GOT3 (cell line): ENCODE results near the gene PPP6R2.

Source experiments
- DNase-seq: peaks from one replicate; lab custom pipeline; 2025; ENCODE audit warnings: mixed read lengths; lab: John Stamatoyannopoulos, UW

The PPP6R2 gene

GRCh38 chr22:50342651-50343540, at the start of gene PPP6R2:
PPP6R2 (plus strand) TSS chr22:50343327; CDS start chr22:50393909, 50,582 bp downstream.
- DNase-seq, result peak; percentile 40

GRCh38 chr22:50293441-50294318, 49.4 kb upstream of the PPP6R2 start:
- no peak for DNase-seq

GRCh38 chr22:50294319-50294656, 48.8 kb upstream of the PPP6R2 start:
- no peak for DNase-seq

- no peak for DNase-seq
These were observed 46.3 kb upstream of the PPP6R2 start for GRCh38 chr22:50296658-50297490.

GRCh38 chr22:50297510-50298265, 45.4 kb upstream of the PPP6R2 start:
- no peak for DNase-seq

GRCh38 chr22:50298266-50298637, 44.9 kb upstream of the PPP6R2 start:
- no peak for DNase-seq

GRCh38 chr22:50298937-50299784, 44.0 kb upstream of the PPP6R2 start:
- no peak for DNase-seq

- no peak for DNase-seq
These were observed 43.1 kb upstream of the PPP6R2 start for GRCh38 chr22:50299785-50300619.

- no peak for DNase-seq
These were observed 42.4 kb upstream of the PPP6R2 start for GRCh38 chr22:50300620-50301257.

GRCh38 chr22:50301581-50301991, 41.5 kb upstream of the PPP6R2 start:
- DNase-seq, result no peak

- DNase-seq, result no peak
These were observed 41.0 kb upstream of the PPP6R2 start for GRCh38 chr22:50302041-50302541.

GRCh38 chr22:50302564-50302963, 40.6 kb upstream of the PPP6R2 start:
- no peak for DNase-seq

- no peak for DNase-seq
These were observed 39.6 kb upstream of the PPP6R2 start for GRCh38 chr22:50303515-50303847.

- DNase-seq, result peak; percentile 29
These were observed 39.1 kb upstream of the PPP6R2 start for GRCh38 chr22:50303848-50304527.

GRCh38 chr22:50304528-50305392, 38.4 kb upstream of the PPP6R2 start:
- no peak for DNase-seq

GRCh38 chr22:50305393-50305922, 37.7 kb upstream of the PPP6R2 start:
- DNase-seq, result peak; percentile 83
